Islet precursor cell (in vitro differentiated cells): Measurements from ENCODE around the gene SCAMP3.
"Not testable (repeated sequence)": the region's sequence is repeated elsewhere in the genome, so short reads cannot be mapped to it uniquely, and the experiment has no call there.

ENCODE experiments used
- DNase-seq: peaks from one replicate; pipeline ENCODE4 v3.0.0-alpha.2; 2018

SCAMP3 gene

DNA sequence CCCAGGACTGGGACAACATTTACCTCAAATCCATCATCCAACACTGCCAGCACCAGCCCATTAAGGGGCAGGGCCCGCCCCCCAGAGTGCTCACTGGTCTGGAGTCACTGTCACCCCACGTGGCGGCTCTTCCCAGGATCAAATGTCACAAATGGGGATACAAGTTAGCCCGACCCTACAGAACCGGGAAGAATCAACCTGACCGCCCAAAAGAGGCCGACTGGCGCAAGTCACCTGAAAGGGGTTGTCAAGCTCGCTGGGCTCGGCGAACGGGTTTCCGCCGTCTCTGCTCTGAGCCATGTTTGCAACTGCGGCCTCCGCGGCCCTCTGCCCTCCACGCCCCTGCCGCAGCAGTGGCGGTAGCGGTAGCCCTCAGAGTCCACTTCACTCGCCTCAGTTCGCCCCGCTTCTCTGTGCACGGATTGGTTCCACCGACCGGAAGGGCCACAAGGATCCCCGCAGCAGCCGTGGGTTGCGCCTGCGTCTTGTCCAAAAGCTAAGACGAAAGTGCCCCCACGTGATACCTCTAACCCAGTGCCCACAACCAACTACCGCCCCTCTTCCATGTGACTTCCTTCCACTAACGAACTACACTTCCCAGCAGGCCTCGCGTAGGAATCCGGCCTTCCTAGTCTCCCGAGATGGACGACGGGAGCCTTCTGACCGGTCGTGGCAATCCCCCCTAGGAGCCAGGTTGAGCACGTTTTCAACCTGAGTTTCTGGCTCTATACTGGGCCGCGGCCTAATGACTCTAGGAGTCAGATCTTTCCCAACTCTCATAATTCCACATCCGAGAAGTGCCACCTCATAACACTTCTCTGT, at the start of gene SCAMP3:
TSS of gene SCAMP3 (minus strand) at position 509 of the 822 bp plus-strand sequence. CDS start at position 300, 209 bp downstream.
- DNase-seq = peak; percentile 99

DNA sequence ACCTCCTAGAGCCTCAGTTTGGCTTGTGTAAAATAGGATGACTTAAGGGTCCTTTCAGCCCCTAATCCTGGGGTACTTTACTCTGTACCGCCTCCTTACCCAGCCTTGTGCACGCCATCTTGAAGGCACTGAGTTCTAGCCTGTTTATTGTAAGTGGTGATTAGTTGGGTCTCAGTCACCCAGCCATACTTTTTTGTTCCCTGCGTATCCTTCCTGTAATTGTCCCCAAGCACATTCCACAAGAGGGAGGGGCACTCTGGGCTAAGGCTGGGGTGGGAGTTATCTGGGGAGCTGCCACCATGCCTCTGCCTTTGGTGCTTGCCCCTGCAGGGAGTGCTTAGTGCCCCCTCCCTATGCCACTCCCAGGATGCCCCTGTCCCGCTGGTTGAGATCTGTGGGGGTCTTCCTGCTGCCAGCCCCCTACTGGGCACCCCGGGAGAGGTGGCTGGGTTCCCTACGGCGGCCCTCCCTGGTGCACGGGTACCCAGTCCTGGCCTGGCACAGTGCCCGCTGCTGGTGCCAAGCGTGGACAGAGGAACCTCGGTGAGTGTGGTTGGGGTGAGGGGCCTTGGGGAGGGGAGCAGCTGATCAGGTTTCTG, 47.4 kb upstream of the SCAMP3 start:
- DNase-seq = no peak

DNA sequence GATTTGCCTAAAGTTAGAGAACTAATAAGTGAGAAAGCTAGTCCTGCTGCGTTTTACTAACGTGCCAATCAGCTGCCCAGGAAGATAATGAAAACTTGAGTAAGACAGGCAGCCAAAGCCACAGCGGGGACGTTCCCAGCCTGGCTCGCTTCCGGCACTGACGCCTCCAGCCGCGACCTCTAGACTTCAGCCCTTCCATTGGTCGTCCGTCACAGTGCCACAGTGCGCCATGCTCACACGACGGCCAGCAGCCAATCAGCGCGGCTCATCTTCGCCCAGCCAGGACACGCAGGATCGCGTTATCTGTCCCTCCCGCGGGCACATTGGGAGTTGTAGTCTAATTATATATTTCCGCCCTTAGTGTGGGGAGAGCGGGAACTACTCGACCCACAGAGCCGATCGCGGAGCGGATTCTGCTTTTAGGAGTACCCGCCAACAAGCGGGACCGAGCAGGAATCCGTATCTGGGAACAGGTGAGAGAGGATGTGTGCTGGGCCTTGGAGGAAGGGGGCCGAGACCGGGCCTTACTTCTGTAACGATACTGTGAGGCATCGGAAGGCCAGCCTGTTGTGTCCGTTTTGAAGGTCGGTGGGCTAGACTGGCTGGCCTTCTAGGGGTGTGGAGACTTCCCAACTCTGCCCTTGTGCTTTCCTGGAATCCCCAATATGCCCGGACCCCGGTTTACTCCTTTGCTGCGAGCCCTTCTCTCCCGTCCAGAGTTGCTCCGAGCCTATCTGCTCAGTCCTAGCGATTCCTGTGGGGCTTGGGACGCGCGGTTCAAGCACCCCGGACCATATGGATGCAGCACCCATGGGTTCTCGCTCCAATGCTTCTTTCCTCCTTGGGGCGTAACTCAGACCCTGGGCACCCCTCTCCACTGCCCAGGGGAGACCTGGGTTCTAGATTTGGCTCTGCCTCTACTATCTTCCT, 46.6 kb upstream of the SCAMP3 start, which contains the start of gene FDPS:
TSS of gene FDPS (plus strand) at position 374 of the 930 bp plus-strand sequence. CDS start 924 bp downstream, outside the sequence.
- peak; percentile 99 for DNase-seq

DNA sequence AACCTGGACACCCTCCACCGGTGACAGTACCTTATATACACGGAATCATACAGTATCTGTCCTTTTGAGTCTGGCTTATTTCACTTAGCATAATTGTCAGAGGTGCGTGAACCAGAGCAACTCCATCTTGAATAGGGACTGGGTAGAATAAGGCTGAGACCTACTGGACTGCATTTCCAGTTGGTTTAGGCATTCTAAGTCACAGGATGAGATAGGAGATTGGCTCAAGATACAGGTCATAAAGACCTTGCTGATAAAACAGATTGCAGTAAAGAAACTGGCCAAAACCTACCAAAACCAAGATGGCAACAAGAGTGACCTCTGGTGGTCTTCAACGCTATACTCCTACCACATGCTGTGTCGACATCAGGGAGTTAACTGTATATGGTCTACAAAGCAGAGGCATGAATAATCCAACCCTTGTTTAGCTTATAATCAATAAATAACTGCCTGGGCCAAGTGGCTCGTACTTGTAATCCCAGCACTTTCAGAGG, 45.1 kb upstream of the SCAMP3 start:
- DNase-seq = no peak

GRCh38 chr1:155305881-155306391, 43.8 kb upstream of the SCAMP3 start:
- peak; percentile 82 for DNase-seq

GRCh38 chr1:155304558-155305063, 42.5 kb upstream of the SCAMP3 start:
- DNase-seq = no peak

DNA sequence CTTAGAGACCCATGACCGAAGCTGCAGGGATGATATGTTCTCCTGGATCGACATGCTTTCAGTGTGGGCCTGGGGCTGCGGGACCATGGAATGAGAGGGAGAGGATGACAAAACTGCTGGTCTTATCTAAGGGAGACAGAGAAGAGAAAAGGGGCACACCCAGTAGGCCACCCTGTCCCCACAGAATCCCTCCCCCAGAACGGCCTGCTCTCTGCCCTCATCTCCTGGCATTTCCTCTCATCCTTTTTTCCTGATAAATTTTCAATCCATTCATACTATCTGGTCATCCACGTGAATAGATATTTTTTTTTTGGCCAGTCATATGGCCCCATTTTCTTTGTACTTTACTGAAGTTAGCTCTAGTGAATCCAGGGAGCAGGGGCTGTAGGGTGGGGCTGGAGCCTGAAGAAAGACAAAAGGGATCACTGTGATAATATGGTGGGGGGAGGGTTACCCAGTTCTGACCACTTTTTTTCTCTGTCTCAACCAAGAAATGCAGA, 39.2 kb upstream of the SCAMP3 start, which contains the start of gene PKLR:
TSS of gene PKLR (minus strand) at position 97 of the 500 bp plus-strand sequence. CDS start at position 54, 43 bp downstream.
- no peak for DNase-seq

- DNase-seq = no peak
Measured at GRCh38 chr1:155300553-155301329, 38.6 kb upstream of the SCAMP3 start.

DNA sequence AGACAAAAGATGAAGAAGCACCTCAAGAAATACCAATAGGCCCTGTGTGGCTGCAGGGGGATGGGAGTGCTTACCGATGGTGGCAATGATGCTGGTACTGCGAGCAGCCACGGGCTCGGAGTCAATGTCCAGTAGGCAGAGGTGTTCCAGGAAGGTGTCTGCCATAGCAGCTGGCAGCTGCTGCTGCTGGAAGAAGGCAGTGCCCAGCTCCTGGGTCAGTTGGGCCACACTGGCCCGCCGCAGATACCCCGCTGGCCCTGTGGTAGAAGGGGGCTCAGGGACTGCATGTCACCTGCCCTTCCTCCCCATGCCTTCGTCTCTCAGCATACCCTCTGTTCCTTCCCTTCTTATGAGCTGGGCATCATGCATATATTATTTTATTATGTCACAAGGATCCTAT, 37.9 kb upstream of the SCAMP3 start:
- DNase-seq = no peak

DNA sequence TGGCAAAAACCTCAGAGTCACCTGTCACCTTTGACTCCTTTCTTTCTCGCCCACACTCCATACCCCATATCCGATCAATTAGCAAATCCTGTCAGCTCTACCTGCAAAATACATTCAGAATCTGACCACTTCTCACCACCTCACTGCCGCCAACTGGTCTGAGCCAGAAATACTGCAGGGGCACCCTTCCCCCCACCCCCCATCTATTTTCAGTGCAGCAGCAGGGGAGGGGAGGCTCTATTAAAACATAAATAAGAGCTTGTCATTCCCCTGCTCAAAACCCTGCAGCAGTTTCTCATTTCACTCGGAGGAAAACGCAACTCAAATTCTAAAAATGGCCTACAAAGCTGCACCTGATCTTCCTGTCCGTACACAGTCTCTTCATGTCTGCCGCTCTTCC, 35.2 kb upstream of the SCAMP3 start:
- no peak for DNase-seq

GRCh38 chr1:155296661-155297060, 34.5 kb upstream of the SCAMP3 start:
- no peak for DNase-seq

GRCh38 chr1:155295942-155296267, 33.7 kb upstream of the SCAMP3 start:
- DNase-seq = no peak

DNA sequence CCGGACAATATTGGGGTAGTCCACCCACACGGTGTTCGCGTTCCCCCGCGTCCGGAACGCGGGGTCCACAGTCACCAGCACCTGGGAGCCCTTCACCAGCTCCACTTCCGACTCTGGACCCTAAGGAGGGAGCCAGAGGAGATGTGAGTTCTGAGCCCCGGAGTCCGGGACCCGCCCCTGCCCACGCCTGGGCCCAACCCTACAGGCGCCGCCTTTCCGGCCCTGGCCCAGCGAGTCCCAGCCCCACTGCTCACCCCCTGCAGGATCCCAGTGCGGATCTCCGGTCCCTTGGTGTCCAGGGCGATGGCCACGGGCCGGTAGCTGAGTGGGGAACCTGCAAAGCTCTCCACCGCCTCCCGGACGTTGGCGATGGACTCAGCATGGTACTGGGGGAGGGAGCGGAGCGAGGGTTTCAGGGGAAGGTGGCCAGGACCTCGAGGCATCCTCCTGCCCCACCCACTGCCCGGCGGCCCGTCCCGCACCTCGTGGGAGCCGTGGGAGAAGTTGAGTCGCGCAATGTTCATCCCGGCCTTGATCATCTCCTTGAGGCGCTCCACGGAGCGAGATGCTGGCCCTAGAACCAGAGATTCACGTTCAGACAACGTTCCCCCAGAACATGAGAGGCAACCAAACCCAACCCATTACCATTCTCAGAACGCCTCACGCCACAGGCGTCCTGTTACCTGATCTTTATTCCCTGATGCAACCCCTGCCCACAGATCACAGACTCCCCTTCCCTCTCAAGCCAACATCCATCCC, 33.2 kb upstream of the SCAMP3 start:
- DNase-seq = no peak

DNA sequence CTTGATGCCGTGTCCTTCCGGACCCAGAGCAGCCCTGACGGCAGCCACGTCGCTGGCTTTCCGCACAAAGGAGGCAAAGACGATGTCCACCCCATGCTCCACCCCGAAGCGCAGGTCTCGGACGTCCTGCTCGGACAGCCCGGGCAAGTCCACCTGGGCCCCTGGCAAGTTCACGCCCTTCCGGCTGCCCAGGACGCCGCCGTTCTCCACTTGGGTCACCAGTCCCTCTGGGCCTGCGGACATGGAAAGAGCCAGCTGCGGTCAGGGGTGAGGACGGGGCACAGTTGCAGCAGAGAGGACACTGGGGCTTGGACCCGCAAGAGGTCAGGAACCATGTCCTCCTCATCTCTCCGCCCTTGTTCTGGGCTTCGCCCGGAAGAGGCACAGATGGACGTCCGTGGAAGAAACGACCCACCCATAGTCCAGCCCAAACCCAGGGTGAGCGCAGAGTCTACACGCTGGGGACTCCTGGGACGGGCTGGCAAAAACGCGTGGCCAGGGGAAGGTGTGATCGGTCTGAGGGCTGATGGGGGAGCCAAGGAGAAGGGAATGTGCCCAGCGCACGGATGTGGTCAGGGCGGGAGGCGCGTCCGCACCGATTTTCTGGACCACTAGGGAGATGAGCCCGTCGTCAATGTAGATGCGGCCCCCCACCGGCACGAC, 32.5 kb upstream of the SCAMP3 start:
- no peak for DNase-seq

DNA sequence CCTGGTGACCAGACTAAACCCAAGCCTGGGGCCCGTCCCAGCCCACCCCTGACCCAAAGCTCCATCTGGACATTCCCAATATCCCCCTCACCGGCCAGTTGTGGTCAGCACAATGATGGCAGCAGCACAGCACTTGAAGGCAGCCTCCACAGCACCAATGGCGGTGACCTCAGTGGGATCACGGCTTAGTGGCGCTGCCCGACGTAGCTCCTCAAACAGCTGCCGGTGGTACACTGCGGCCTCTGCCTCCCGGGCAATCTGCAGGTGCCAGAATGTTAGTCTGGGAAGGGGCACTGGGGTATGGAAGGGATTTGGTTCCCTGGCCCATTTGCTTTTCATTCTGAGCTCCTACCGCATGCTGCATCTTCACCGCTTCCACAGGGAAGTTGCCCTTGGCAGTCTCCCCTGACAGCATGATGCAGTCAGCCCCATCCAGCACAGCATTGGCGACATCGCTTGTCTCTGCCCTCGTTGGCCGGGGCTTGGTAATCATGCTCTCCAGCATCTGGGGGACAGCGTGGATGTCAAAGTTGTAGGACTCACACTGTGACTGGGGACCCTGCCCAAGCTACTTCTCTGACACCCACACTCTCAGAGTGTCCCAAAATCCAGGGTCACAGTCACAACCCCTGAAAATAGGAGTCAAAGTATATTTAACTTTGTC, 31.1 kb upstream of the SCAMP3 start:
- no peak for DNase-seq

- DNase-seq = not testable (repeated sequence)
Measured at GRCh38 chr1:155291006-155291405, 28.8 kb upstream of the SCAMP3 start.

DNA sequence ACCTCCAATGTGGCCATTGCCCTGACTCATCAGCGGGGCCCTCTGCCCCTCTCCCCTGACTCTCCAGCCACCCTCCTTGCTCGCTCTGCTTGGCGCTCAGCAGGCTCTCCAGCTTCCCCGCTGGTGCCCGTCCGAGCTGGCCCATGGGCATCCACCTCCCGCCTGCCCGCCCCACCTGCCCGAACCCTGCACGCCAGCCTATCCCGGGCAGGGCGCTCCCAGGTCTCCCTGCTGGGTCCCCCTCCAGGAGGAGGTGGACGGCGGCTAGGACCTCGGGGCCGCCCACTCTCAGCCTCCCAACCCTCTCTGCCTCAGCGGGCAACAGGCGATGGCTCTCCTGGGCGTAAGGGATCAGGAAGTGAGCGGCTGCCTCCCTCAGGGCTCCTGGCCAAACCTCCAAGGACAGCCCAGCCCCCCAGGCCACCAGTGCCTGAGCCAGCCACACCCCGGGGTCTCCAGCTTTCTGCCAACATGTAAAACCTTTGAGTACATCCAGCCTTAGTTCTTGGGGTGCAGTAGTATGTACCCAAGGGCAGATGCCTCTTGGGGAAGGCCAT, 25.9 kb upstream of the SCAMP3 start:
- DNase-seq = no peak

DNA sequence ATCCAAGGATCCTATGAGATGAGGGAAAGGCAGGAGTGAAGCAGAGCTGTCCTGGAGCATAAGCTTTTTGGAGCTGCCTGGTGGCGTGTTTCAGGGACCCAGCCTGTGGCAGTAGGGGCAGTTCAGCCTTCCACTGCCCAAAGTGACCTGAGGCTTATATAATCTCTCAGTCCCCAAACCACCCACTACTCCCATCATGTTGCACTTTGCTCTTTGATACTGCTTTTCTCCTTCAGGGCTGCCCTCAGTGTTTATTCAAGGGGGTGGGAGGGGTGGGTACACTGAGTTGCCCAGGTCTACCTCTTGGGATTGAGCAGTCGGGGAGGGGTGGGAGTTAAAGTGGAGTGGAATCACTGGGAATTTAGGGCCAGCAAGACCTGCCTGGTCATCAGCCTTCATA, 24.4 kb upstream of the SCAMP3 start:
- no peak for DNase-seq

- DNase-seq = no peak
Measured at GRCh38 chr1:155285631-155286044, 23.5 kb upstream of the SCAMP3 start.
